ENCODE measurements around the gene SDSL.

Gene SDSL

DNA sequence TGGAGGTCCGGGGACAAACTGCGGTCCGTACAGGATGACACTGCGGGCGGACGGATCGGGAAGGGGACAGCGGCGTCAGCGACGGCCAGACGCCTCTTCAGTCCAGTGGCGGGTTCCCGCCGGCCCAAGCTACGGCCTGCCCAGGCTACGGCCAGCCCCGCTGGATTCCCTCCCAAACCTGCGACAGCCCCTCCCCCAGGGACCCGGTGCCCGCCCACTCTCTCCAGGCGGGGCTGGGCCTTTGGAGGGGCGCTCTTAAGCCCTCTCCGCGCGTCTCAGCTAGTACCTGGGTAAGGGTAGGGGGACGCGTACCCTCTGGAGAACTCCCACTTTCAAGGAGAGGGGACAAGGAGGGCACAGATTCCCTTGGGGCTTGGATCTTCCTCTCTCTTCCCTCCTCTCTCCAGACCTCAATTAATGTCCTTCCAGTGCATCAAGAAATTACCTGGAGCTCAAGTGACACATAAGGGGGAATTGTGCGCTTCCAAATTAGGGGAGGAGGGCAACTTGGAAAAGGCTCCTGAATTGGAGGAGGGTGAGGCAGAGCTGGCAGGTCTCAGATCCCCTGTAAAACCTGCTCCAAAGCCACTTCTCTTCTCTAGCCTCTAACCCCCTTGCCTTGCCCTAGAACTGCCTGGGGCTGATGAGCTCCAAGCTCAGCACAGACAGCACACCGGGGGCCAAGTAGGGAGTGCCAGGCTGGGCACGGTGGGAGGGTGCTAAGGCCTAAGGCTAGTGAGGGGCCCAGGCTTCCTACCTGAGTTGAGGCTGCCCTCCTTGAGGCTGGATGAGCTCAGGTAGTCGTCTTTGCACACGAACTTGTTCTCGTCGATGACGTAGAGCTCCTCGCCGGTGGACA lies 46.4 kb downstream of the SDSL start:
- DNase-seq (ENCODE audit: low spot score): no peak

DNA sequence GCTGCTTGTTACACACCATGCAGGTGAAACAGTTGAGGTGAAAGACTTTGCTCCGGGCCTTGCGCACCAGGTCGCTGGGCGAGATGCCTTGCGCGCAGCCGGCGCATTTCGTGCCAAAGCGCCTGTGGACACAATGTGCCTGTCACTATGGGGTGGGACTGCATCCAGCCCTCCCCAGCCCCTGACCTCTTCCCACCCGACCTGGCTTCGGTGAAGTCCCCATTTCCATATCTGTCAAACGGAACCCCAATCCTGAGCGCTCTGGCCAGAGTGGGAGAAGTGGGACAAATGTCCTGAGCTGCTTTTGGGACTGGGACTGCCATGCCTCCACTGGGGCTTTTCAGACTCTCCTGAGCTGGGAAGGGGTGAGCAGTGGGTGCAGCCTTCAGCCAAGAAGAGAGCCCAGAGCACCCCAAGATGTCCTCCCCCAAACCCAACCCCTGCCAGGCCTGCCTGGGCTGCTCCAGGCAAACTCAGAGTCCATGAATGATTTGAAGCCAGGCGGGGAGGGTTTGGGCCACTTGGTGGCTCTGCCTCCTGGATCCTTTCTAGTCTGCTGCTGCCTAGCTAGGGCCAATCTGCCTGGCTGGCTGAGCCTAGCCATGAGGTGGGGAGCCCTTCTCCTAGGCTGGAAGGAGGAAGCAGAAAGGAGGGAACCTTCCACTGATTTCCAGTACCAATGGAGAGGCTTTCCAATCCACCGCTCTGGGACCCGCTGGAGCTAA lies 47.2 kb downstream of the SDSL start:
- DNase-seq (ENCODE audit: low spot score): no peak

DNA sequence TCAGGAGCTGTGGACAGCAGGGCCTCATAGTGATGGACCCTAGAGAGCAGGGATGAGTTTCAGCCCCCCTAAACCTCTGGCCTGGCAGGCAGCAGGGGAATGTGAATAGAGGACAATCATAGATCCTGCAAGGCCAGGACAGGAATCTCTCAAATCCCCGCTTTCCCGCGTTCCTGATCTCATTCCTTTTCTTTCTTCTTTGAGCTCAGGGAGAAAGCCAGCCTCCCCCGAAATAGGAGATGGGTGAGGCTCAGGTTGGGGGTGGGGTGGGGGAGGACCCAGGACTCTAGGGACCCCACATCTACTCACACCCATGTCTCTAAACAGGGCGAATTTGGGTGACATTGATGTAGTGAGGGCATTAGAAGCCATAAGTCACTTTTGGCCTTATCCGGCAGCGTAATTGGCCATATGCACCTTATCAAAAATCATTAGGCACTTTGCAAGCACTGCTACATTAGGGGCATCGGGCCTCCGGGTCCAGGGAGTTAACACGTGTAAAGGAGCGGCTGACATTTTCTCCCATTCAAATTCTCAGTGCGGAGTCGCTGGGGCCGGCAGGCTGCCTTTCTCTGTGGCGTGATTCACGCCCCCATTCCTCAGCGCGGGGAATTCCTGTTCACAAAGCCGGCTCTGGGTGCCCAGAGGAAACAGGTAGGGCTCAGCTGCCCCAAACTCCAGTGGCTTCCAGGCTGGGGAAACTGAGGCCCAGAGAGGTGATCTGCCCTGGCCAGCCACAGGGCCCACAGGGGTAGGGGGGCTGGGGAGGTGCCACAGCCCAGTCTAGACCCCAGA lies 48.0 kb downstream of the SDSL start:
- DNase-seq (ENCODE audit: low spot score): no peak

DNA sequence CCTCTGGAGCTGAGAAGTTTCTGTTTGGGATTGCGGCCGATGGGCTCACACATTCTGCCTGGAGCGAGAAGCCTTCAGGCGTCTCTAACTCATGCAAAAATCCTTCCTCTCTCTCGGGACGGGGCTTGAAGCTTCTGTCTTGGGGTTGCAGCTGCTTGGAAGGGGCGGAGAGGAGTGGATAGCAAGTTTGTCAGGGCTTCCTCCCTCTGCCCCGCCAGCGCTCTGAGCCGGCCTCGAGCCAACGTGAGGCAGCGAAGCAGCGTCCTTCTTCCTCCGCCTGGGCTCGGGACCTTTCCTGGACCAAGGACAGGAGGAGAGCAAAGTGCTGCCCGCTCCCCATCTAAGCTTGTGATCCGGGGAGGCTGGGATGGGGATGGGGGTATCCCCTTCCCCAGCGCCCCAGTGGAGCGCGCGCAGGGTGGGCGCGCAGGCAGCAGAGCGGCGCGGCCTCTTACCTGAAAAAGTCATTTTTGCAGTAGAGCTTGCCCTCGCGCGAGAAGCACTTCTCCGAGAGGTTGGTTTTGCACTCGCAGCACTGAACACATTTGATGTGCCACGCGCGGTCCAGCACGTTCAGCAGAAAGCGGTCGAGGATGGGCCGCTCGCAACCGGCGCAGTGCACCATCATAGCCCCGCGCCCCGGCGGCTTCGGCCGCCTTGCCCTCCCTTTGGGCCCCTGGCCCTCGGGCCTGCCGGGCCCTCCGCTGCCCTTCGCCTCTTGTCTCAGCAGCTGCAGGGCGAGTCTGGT lies 48.9 kb downstream of the SDSL start:
- no peak for DNase-seq (ENCODE audit: low spot score)

DNA sequence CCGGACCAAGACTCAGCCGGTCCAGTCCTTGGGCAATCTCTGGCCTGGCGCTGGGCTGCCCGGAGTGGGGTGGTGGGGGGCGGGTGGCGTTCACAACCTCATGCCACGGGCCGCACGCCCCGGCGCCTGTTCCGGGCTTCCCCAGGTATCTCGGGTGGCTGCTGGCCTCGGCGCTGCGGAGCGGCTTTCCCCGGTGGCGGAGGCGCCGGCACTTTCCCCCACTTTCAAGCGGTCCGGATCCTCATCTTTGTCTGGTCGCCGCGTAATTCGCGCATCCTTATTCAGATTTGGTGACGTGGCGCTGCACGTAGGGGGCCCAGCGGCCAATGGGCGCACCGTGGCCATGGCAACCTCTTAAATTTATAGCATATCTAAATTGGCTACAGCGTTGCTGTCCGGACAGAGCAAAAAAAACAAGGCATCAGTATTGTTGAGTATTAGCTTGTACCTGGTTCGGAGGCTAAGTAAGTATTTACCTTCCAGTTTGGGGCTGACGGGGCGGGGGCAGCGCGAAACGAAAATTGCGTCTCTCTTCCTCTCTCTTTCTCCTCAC lies 49.5 kb downstream of the SDSL start, which contains the start of gene LHX5:
Gene LHX5 (minus strand): TSS at position 253 of the 553 bp plus-strand sequence. CDS start 373 bp downstream, outside the sequence.
- no peak for DNase-seq (ENCODE audit: low spot score)

DNA sequence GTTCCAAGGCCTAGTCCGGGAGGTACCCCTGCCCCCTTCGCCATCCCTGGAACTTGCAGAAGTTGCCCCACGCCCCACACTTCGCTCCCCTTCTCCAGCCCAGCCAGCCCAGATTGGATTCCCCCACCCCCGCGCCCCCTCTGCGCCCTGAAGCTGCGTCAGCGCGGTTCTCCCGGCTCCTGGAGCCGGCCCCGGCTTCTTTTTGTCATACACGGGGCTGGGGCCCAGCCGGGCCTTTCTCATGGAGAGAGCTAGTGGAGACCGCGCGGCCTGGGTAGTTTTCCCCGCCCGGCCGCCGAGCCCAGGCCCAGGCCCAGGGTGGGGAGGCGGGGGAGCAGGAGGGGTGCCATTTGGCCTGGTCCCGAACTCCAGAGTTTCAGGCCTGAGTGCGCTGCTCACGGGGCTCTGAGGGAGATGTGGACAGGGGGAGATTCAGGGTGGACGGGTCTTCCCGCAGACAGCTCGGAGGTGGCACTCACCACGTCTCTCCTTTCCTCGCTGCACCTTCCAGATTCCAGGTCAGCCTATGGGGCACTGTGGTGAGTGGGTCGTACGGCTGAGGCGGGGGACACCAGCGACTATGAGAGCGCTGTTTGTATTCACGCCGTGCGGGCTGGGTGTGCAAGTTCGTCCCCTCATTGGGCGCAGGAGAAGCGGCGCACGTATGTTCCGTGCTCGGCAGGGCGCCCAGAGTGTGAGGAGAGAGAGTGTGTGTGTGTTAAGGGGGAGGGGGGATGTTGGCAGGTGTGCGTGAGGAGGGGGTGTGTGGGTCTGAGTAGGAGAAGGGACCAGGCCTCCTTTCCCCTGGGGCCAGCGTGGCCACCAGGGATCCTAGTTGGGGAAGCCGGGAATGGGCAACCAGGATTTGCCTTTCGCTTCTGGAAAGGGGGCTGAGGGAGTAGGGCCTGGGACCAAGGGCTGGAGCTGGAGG lies 50.3 kb downstream of the SDSL start:
- no peak for DNase-seq (ENCODE audit: low spot score)

DNA sequence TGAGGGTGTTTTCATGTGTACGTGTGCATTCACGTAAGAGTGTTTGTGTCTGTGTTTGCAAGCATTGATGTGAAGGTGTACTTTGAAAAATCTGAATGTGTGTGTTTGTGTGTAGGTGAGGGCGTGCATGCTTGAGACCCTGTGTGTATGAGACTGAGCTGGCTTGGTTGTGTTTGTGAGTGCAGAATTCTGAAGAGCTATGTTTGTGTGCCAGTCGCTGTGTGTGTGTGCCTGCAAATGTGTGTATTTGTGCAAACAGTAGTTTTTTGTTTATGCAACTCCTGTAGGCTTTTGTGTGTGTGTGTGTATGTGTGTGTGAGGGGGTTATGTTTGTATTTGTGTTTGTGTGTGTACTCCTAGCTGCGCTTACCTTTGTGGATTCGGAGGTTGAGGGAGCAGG lies 51.2 kb downstream of the SDSL start:
- DNase-seq (ENCODE audit: low spot score): no peak

DNA sequence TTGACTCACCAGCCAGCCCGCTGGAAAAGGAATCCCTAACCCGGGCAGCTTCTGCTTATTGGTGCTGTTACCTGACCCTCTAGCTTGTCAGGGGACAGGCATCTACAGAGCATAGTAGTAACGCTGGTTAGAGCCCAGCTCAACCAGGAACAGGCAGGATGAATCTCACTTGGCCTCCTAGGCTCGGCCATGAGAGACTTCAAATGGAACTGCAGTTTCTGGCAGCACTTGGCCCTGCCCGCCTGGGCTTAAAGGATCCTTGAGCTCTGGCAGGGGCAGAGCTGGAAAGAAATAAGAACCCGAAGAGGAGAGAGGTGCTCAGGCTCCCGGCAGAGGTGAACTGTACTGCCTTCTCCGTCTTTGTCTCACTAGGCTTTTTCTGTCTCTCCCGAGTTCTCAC lies 51.8 kb downstream of the SDSL start:
- no peak for DNase-seq (ENCODE audit: low spot score)

DNA sequence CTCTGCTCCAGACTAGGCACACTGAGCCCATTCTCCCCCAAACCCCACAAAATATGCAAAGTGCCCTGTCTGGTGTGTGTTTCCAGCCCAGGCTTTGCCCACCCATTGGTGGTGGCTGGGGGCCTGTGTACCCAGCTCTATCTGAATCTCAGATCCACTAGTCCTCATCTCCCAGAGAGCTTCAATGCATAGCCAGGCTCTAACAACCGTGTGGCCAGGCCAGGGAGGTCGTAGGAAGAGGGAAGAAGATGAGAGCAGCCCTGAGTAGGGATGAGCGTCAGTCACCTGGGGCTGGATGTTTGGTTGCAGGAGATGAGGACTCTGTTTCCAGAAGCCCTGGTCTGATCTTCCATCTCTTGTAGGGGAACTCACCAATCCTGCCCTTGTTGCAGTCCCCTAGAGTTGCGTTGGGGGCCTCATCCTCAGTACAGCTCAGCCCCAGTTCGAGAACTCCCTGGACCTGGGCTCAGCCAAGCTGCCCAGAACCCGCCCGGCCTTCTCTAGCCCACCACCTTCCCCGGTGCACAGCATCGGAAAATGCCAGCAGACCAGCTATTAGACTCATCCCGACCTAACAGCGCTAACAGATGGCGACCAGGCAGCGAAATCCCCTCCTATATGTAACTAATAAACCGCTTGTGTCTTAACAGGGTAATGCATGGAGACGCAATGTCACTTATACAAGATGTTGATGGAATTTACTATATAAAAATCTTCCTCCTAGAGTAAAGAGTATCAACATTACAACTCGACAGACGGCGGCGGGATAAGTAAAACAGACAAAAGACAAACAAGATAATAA lies 52.7 kb downstream of the SDSL start:
- no peak for DNase-seq (ENCODE audit: low spot score)

DNA sequence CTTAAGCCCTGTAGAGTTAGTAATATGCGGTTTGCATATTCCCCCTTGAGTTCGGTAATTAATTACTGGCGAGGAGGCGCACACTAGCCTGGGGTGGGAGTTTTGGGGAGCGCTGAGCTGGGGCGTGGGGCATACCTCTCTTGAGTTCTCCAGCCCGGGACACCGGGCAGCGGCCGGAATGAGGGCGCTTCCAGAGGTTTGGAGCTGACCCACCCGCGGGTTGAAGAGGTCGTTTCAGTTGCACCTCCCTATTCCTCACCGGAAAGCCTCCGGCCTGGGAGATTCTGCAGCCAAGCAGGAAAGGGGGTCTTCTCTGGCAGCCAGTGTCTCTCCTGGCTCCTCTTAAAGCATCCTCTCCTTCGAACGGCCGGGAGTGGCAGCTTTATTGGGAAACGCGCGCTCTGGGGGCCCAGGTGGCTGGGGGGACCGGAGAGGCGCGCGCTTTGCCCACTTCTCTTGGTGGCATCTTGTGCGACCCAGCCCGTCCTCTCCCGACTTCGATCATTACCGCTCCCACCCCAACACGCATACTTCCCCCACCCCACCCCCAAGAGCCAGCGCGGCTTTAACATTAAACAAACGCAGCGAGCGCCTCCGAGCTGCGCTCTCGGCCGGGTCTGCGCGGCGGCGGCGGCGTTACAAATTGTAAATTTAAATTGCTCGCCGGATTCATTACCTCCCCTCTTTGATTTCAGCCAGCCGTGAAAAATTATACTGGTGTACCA lies 53.4 kb downstream of the SDSL start:
- no peak for DNase-seq (ENCODE audit: low spot score)

DNA sequence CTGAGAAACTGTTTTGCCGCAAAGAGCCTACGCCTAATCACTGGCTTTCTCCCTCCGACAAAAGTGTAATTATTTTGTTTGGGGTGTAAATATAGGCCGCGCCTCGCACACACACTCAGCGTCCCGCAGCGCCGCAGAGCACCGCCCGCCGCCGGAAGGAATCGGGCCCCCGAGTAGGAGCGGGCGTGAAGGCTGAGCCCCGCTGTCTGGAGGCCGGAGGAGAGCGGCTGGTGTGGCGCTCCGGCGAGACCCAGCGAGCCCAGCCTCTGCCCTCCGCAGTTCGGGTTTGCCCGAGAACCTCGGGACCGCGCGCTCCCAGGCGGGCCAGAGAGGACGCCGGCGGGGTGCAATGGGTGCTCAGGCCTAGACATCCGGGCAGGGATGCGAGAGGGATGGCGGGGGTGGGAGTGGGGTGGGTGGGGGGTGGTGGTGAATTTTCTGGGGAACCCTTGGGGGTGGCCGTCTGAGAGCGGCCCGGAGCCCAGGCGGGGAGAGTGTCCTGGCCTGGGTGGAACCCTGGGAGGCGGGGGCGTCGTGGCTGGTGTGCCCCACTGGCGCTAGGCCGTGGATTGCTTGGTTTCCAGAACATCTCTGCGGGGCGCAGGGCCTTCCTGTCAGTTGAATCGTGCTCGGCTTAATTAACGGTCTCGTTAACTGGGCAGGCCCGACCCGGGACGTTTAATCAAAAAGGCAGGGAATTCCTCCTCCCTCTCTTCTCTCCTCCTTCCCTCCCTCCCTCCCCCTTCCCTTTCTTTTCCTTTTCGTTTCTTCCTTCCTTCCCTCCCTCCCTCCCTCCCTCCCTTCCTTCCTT lies 54.2 kb downstream of the SDSL start:
- no peak for DNase-seq (ENCODE audit: low spot score)

DNA sequence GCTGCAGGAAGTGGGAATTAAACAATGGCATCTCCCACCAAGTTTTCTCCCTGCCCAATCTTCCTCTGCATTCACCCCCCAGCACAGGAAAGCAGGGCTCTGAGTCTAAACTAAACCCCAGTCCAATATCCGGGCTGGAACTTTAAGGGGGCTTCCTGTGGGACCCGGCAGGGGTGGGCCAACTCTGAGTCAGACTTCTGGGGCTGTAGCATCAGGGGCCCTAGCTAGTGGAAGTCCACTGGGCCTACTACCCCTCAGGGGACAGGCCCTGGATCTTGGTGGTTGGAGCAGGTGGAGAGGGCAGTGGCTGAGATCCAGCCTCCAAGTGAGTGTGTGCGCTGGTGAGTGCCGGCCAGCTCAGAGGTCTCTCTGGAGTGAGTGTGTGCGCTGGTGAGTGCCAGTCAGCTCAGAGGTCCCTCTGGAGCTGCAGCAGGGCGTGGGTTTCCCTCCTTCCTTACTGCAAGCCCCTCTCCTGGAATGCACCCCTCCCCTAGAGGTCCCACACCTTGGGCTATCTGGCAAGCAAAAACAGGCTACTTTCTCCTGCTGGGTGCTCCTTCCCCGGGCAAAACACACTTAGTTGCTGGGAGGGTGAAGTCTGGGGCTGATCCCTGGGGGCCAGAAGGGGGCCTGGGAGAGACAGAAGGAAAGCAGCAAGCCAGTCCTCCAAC lies 55.1 kb downstream of the SDSL start:
- no peak for DNase-seq (ENCODE audit: low spot score)

DNA sequence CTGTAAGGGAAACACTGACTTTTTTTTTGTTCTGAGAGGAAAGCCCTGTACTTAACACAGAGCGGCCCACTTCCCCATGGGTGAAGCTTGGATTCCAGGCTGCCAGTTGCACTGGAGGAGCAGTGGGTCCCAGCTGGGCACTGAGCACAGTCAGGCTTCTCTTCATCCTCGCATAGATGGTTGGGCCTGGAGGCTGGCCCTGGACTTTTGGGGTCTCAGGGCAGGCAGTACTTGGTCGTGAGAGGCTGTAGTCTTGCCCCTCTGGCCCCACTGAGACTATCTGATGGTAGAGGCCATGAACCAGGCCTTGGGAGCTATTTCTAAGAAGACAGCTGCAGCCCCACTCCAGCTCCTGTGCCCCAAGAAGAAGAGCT lies 55.6 kb downstream of the SDSL start:
- DNase-seq (ENCODE audit: low spot score): no peak

DNA sequence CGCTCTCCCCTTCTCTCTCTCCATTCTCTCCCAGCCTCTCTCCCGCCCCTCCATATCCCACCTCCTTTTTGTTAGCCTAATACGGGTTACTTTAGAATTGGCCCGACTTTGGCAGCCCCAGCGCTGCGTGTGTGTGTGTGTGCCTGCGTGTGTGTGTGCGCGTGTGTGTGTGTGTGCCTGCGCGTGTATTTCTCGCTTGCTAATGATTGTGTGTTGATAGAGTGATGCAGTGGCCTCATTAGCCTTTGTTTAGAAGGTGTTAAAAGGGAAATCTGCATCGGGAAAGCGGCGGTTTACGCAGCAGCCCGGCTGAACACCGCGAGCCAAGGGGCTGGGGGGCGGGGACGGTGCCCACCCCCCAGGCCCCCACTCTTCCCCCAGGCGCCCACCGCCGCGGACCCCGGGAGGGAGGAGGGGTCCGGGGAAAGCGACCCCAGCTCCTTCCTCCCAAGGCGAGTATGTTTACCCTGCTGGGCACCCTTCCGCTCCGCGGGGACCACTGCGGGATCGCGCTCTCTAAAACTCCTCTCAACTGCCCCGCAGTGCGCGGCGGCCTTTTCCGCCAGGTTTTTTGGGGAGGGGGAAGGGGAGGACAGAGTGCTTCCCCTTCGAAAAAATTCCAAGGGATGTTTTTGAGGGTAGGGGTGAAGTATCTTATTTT lies 56.3 kb downstream of the SDSL start:
- no peak for DNase-seq (ENCODE audit: low spot score)

DNA sequence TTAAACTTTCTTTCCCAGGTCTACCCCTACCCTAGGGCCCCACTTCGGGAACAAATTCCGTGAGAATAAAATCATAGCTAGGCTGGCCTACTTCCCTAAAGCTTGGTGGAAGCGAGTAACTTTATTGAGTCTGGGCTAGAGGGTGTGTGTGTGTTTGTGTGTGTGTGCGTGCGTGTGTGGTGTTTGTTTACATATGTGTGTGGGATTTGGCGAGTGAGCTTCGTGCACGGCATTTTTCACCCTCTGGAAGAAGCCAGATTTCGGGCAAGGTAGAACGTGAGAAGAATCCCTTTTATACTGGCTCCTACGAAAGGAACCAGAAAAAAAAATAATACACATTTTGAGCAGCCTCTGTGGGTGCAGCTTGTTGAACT lies 57.0 kb downstream of the SDSL start:
- no peak for DNase-seq (ENCODE audit: low spot score)

DNA sequence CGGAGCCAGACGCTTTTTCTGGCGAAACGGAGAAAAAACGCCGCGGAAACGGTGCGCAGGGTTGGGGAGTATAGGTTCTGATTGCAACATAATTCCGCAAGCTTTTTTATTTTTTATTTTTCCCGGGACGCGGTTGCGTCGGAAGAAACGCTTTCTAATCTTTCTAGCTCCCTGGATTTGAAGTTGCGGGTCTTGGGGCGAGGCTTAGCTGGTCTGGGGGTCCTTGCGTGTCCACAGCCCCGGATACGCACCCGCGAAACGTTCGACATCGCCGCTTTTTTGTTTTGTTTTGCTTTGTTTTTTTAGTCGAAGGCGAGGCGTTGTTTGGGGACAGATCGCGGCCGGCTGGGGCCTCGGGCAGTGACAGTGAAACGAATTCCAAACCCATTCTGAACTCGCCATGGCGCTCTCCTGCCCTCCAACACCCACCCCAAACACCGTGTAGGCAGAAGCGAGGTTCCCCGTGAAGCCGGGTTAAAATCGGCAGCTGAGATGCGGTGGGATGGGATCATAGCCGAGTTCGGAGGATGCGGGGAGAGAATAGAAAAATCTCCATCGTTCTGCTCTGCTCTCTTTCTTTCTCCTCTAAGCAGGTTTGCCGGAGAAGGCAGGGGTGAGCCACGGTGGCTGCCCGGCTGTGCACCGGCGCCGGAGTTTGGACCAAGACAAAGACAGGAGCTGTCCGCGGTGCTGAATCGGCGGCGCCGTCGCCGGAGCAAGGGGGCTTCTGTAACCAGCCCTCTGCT lies 57.6 kb downstream of the SDSL start:
- DNase-seq (ENCODE audit: low spot score): no peak

All from NAMALWA (cell line).